Nucleus accumbens (tissue), 56 donors: ENCODE results near the gene NEAT1.
A peak's percentile ranks its signal among the peaks of the same experiment; 100 is the strongest.

Source experiments
- DNase-seq, 56 donors: peaks; one replicate each; lab custom pipeline; 2025; lab: John Stamatoyannopoulos, UW

The NEAT1 gene

DNA sequence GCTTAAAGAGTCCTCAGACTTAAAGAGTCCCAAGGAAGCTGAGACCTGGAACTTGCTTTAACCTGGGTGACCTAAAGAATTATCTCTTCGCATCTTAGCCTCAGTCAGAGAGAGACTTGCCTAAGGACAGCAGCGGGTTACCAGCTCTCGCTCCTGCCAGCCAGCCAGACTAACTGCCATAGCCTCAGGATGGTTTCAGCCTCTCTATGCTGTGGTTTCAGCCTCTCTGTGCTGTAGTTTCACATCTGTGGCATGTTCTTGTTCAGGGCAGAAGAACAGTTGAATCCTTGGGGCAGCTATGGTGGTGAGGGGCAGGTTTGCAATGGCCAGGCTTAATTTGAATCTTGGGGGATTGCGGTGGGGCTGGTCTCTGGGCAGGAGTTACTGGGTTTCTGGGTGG lies 33.9 kb upstream of the NEAT1 start:
- no peak for DNase-seq

DNA sequence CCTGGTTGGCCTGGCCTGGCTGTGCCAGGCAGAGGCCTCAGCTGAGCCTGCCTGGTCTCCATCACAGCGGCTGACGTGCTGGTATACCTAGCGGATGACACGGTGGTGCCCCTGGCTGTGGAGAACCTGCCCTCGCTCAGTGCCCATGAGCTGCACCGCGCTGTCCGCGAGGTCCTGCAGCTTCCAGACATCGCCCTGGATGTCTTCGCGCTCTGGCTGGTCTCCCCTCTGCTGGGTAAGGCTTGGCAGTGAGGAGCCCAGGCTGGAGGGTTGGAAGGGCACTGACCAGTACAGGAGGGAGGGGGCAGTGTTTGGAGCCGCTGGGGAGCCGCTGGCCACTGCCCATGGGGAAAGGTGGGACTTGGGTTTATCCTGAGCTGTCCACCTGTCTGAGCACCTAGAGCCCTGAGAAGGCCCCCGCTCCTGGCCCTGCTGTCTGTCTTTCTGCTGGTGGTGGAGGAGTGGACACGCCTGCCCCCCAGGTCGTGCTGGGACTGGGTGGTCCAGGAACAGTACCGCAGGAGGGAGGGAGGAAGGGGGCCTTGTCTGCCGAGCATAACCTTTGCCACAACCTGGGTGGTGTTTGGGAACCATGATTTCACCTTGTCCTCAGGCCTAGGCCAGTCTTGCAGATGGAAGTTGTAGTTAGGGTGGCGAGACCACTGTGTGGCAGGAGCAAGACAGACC lies 33.2 kb upstream of the NEAT1 start:
- DNase-seq = no peak

DNA sequence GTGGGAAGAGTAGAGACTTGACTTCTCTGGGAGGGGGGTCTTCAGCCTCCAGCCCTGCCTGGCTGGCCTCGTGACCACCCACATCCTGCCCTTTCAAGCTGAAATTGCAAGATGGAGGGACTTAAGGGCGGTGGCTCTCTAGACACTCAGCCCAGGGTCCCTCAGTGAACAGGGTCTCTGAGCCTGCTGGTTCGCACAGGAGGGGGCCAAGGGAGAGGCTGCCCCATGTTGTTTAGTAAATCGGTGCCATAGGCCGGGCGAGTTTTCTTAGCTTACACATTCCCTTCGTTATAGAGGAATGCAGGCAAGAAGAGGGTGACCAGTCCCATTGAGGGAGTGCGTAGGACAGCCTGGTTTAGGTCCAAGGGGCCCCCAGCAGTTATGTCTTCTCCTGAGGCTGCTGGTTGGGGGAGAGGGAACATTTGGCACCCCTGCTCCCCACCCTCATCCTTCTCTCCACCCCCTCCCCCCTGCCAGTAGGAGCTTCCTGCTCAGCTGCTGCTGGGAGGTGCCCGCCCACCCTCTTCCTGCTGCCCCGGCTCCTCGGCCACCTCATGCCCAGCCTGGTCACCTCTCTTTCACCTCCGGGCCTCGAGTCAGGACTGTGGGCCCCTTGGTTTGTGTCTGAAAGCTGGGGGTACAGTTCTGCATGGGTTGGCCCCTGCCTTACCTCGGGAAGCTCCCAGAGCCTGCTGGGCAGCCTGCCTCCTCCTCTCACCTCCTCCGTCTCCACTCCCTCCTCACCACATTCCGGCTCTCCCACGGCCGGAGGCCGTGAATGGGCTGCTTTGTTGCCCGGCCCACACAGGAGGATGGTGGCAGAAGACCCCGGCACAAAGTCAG lies 32.3 kb upstream of the NEAT1 start:
- DNase-seq = peak in 1 of 56 donors; percentile 26

DNA sequence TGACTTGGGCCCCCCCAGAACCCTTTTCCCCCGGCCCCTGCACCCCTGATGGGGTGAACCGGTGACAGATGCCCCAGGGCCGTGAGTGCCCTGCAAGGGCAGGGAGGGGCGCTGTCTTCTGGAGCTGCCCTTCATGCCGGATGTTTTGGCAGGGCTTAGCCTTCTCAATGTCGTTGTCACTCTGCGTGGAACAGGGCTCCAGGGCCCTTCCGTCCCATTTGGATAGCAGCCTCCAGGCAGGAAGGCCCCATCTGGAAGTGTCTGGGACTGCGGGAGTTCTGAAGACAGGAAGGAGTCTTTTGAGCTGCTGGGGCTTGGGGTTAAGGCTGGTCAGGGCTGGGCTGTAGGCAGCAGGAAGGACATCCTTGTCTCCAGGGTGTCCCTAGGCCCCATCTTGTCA lies 31.6 kb upstream of the NEAT1 start:
- no peak for DNase-seq

DNA sequence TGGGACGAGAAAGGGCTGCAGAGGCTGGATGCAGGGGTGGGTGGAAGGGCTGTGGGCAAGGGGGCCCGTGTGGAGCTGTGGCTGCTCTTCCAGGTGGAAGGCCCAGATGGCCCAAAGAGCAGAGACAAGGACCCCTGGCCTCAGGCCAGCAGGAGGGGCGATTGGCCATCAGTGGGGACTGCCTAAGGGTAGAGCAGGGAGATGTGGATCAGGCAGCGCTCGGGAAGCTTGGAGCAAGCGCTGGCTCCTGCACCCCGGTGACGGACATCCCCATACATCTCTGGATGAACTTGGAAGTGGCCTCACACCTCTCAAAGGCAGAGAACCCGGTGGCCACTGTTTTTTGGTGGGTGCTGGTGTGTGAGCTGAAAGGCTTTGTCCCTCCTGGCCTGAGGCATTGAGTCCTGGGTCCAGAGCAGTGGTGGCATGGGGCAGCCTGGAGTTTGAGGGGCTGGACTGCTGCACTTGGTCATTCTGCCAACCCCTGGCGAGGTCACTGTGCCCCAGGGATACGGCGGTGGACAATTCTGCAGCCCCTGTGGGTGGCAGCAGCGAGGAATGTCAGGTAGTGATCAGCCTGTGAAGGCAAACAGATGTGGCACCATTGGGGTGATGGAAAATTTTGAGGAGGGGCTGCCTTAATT lies 30.3 kb upstream of the NEAT1 start:
- DNase-seq = no peak

DNA sequence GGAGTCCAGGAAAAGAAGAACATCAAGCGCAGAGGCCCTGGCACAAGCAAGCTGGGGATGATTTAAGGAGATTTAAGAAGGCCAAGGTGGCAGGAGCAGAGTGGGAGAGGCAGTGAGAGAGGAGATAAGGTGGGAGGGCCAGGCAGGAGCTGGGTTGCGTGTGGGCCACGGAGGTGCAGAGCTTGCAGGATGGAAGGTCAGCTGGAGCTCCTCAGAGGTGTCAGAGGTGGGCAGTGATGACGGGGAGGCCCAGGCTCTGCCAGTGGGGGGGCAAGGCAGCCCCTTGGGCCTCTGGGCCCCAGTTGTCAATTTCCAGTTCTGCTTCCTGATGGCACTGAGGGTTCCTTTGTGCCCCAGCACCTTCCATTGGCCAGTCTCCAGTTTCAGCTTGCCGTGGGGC lies 29.7 kb upstream of the NEAT1 start:
- no peak for DNase-seq

DNA sequence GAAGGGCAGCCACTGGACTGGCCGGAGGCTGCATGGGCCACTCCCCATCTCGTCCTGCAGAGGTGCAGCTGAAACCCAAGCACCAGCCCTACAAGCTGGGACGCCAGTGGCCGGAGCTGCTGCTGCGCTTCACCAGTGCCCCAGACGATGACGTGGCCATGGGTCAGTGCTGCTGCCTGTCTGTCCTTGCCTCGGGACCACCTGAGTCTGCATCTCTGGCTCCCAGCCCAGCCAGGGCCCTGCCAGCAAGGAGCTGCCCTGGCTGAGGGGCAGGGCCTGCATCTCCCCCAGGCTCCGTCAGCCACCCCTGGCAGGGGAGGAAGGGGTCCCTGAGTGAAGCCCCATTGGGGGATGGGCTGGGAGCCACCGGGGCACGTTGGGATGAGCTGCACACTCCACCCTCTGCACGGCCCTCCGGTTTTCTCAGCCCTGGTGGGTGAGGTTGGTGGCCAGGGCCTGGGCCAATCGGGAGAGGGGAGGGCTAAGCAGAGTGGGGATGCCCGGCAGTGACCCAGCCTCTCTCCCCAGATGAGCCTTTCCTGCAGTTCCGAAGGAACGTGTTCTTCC lies 29.0 kb upstream of the NEAT1 start:
- no peak for DNase-seq

DNA sequence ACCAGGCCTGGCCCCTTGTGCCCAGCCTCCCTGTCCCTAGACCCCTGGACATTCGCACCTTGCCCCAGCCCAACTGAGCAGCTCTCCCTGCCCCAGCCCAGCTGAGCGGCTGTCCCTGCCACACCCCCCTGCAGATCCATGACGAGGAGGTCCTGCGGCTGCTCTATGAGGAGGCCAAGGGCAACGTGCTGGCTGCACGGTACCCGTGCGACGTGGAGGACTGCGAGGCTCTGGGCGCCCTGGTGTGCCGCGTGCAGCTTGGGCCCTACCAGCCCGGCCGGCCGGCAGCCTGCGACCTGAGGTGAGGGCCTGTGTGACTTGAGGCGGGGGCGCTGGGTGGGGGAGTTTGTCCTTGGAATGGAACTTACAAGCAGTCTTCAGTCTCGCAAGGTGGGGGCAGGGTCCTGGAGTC lies 28.5 kb upstream of the NEAT1 start:
- DNase-seq = no peak

DNA sequence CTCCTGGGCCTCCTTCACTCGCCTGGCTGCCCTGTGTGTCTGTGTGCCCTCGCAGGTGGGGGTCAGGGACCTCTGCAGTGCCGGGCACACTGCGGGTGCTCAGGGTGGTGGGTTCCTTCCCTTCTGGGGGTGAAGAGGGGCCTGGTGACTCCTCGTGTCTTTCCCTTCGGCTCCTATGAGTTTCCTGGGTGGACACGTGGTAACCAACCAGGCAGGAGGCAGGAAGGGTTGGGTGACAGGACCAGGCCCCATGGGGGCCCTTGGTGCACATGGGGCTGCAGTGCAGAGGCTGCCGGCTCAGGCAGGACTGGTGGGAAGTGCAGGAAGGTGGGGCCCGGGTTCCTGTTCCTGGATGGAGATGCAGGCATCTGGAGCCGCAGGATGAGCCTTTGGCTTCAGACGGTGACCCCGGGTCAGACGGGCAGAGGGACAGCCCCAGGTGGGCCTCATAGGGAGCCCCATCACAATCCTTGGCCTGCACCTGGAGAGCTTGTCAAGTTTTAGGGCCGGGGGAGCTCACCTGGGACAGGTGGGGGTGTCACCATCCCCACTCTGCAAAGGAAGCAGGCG lies 26.6 kb upstream of the NEAT1 start:
- DNase-seq = no peak

DNA sequence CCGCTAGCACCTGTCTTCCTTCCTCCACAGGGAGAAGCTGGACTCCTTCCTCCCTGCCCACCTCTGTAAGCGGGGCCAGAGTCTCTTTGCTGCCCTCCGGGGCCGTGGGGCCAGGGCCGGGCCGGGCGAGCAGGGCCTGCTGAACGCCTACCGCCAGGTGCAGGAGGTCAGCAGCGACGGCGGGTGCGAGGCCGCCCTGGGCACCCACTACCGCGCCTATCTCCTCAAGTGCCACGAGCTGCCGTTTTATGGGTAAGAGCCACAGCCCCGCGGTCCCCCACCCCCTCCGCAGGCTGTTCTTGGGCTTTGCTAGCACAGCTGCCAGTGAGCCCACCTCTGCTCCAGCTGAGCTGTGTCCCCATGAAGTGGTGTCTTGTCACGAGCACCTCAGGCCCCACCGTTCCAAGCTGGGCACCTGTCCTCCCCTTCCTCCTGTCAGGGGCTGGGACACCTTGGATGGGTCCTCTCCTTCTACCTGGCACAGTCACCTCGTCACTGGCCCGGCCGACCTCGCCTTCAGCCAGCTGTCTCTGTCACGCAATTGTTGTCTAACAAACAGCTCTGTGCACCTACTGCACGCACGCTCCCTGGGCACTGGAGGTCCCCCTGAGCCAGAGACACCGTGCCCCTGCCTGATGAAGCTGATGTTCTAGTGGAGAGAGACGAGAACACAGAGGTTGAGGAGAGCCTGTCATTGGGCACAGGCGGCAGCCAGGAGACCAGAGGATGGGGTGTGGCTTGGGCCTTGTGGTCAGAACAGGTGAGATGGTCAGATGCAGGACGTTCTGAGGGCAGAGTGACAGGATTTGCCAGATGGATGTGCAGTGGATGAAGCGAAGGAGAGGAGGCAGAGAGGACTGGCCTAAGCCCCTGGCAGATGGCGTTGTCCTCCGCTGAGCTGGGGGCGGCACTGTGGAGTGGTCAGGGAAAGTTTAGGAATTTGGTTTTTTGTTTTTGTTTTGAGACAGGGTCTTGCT lies 25.5 kb upstream of the NEAT1 start:
- DNase-seq = no peak

DNA sequence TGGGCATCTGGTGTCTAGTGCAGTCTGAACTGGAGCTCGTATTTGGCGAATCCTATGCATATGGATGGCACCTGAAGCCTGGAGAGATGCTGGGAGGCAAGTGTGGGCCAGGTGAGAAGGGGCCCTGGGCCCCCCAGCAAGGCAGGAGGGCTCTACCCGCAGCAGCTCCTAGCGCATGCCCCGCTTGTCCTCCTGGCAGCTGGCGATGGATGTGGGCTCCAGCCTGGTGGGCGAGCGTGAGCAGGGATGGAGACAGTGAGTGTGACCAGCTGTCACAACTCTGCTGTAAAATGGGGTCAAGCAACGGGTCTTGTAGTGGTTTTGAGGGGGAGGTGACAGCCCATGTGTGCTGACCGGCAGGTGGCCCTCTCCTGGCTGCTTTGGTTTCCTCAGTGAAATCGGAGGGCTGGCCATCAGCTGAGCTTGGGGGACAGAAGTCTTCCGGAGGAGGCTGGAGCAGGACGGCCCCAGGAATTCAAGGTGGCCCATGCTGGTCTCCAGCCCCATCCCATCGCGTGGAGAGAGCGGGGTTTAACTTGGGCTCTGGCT lies 24.2 kb upstream of the NEAT1 start:
- no peak for DNase-seq

DNA sequence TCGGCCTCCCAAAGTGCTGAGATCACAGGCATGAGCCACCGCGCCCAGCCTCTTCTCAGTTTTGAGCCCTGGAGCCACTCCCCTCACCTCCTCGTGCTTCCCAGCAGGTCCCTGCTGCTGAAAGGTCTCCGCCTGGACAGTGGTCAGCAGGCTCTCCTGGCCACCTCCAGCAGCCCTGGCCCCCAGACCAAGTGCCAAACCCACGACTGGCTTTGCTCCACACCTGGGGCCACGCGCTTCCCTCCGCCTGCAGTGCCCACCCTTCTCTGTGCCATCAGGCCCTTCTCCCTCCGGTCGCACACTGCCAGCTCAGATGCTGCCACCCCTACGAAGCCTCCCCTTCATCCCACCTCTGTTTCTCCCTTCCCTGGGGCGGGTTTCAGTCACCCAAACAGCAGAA lies 23.3 kb upstream of the NEAT1 start:
- no peak for DNase-seq

DNA sequence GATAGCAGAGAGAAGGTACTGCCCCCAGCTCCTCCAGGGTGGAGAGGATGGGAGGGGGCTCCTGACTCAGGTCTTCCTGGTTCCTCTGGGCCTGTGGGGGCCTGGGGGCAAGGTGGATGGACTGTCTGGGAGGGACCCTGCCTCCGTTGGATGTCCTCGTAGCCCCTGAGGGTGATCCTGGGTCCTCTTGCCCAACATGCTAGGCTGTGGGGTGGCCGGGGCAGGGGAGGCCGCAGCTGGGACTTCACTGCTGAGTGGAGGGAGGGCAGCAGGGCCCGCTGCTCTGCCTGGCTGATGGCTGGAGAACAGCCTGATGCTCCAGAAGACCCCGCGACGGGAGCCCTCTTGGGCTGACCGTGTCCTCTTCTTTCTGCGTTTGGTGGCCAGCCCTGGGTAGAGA lies 22.8 kb upstream of the NEAT1 start:
- DNase-seq = no peak

DNA sequence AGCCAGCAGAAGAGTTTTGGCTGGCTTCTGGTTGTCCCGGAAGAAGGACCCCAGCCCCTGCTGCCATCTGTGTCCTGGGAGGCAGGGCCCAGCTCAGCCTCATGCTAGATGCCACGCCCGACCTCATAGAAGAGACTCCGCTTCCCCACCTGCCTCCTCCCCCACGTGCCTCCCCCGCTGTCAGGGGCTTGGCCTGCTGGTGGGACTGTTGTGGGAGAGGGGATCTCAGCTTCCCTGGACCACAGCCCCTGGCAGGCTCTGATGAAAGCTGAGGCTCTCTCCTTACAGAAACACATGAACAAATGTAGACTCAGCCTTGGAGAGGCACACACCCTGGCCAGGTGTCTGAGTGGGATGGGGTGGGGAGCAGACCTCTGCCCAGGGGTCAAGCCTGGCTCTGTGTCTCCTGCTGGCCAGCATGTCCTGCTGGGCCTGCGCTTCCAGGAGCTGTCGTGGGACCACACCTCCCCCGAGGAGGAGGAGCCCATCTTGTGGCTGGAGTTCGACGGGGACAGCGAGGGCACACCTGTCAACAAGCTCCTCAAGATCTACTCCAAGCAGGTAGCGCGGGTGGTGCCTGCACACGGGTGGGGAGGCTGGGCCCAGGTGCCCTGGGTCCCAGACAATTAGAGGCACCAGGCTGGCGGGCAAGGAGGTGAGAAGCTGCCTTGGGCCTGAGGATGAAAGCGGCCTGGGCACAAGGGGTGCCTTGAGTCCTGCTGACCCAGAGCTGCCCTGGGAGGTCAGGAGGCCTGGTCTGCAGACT lies 22.1 kb upstream of the NEAT1 start:
- DNase-seq = no peak

DNA sequence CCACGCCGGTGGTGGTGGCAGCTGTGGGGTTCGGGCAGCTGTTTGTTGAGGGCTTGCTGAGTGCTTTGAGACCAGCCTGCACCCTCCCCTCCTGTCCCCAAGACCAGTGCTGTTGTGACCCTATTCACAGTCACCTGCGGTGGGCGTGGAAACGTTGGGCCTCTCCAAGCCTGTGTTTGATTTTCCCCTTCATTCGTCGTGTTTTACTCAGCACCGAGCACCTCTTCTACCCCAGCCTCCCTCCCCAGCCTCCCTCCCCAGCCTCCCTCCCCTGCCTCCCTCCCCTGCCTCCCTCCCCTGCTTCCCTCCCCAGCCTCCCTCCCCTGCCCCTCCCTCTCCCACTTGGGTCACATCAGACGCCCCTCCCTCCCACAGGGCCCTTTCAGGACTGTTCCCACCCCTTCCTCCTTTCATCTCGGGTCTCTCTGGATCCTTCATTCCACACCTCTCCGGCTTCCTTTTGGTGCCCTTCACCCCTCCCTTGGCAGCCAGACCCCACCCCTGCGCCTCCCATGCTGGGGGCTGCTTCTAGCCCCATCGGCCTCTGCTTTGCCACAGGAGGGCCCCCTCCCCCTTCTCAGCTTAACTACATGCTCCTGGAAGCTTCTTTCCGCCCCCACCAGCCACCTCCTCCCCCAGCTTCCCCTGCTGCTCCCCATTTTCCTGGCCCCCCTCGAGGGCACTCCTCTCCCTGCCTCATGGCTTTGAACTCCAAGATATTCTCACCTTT lies 21.4 kb upstream of the NEAT1 start:
- no peak for DNase-seq

DNA sequence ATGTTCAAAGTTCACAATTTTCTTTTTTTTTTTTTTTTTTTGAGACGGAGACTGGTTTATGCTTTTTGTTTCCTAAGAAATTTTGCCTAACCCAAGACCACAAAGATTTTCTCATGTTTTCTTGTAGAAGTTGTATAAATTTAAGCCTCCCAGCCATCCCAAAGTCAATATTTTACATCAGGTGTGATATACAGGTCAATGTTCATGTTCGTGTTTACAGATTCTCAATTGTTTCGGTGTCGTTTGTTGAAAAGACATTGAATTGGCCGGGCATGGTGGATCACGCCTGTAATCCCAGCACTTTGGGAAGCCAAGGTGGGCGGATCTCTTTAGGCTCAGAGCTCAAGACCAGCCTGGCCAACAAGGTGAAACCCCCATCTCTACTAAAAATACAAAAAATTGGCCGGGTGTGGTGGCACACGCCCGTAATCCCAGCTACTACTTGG lies 20.8 kb upstream of the NEAT1 start:
- no peak for DNase-seq

DNA sequence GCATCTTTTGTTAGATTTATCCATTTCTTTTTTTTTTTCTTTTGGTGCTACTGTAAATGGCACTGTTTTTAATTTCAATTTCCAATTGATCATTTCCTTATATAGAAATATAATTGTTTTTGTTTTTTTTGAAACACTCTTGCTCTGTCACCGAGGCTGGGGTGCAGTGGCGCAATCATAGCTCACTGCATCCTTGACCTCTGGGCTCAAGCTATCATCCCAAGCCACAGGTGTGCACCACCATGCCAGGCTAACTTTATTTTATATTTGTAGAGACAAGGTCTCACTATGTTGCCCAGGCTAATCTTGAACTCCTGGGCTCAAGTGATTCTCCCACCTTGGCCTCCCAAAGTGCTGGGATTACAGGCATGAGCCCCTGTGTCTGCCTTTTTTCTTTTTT lies 19.8 kb upstream of the NEAT1 start:
- no peak for DNase-seq

DNA sequence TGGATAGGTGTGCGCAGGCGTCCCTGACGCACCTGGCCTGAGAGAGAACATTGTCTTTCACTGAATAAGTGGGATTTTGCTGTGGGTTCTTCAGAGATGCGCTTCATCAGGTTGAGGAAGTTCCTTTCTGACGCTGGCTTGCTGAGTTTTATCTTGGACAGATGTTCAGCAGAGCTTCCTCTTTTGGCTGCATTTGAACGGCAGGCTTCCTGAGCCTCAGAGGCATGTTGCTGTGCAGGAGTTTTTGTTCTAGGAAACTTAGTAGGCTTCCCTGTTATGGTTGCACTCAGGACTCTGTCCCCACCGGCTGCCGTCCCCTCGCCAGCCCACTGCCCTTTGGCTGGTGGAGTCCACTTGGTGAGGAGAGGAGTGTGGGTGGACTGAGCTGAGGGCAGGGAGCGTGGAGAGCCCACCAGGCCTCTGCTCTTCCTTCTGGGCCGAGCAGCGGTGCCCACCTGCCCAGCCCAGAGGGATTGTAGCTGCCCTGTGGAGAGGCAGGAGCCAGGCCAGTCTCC lies 18.9 kb upstream of the NEAT1 start:
- DNase-seq = peak in 1 of 56 donors; percentile 12
